Measurements from ENCODE around the gene NODAL.

NODAL gene

DNA sequence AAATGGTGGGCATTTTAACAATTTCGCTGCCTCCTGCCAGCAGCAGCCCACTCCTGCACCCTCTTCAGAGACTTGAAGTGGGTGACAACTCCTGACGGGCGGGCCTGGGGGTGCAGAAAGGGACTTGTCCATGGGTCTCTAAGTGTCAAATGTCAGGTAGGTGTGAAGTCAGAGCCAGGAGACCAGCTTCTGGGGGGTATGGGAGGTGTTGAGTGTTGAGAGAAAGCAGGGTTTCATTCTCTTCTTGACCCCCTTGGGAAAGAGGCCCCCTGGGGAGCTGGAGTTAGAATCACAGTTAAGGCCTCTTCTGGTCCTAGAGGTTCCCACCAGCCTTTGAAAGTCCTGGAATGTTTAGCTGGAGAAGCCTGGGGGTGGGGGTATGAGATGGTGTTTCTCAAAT lies 25.5 kb upstream of the NODAL start:
- intact Hi-C loops (cut with DNase I) = no loop called here
- no peak for DNase-seq

DNA sequence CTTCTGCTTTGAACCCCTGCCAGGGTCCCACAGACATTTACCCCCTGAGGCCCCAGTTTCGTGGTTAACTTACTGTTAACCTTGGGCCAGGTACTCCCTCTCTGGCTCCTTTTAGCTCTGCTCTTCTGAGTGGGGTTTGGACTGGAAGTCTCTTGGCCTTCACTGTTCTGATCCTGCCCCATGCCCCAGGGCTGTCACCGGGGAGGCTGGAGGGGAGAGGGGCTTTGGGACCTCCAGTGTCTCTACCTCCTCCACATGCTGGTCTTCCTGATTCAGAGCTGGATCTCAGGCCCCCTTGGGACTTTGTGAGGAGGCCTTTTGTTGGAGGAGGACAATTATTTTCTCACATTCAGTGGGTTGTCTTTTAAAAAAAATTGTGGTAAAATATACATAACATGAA lies 24.4 kb upstream of the NODAL start:
- DNase-seq = peak in 1 of 10 donors; percentile 83
- intact Hi-C loops (cut with DNase I) = no loop called here

DNA sequence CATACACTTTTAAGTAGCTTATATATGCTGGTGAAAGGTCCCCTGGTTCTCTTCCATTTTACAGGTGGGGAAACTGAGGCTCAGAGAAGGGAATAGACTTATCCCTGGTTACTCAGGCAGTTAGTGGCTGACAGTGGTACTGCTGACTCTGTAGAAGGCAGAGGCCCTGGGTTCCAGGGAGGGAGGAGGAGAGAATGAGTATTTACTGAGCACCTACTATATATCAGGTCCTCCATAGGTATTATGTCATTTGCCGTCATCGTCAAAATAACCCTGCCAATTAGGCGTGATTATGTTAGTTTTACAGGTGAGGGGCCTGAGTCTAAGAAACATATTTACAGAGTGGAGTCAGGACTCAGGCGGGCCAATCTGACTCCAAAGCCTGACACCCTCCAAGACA lies 23.8 kb upstream of the NODAL start:
- peak in 1 of 10 donors; percentile 31 for DNase-seq
- intact Hi-C loops (cut with DNase I) = no loop called here

GRCh38 chr10:70462349-70462984 lies 21.0 kb upstream of the NODAL start:
- intact Hi-C loops (cut with DNase I) = loop anchor here (5.0 kb wide), 3 partner anchors 90 to 420 kb away; no protein-coding TSS in a partner anchor
- peak; percentile 49 to 94 (median 74) for DNase-seq

DNA sequence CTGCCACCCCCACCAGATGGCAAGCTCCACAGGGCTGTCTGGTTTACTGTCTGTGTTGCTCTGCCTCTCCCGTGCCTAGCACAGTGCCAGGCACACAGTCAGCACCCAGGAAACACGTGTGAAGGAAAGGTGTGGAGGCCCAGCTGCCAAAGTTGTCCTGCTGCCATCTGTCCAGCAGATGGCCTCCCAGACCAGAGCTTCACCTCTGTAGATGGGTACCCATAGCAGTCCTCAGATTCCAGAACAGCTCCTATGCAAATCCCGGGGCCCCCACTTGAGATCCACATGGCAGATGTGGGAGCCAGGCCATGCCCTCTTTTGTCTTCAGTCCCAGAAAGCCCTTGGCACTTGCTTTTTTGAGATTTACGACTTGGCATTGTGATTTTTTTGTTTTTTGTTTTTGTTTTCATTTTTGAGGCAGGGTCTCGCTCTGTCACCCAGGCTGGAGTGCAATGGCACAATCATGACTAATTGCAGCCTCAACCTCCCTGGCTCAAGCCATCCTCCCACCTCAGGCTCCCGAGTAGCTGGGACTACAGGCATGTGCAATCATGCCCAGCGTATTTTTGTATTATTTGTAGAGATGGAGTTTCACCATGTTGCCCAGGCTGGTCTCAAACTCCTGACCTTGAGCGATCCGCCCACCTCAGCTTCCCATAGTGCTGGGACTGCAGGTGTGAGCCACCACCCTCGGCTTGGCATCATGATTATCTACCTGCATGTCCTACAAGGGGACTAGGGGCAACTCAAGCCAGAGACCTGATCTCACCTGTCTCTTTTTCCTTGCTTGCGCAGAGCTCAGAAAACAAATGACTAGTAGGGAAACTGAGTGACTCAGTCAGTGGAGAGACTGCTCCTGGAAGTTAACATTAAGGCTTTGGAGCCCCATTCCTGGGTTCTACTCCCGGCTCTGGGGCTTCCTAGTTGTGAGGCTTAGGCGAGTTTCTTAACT lies 20.2 kb upstream of the NODAL start:
- intact Hi-C loops (cut with DNase I) = loop anchor here (5.0 kb wide), 3 partner anchors 91 to 421 kb away; no protein-coding TSS in a partner anchor
- DNase-seq = peak in 8 of 10 donors; percentile 22 to 92 (median 58)

DNA sequence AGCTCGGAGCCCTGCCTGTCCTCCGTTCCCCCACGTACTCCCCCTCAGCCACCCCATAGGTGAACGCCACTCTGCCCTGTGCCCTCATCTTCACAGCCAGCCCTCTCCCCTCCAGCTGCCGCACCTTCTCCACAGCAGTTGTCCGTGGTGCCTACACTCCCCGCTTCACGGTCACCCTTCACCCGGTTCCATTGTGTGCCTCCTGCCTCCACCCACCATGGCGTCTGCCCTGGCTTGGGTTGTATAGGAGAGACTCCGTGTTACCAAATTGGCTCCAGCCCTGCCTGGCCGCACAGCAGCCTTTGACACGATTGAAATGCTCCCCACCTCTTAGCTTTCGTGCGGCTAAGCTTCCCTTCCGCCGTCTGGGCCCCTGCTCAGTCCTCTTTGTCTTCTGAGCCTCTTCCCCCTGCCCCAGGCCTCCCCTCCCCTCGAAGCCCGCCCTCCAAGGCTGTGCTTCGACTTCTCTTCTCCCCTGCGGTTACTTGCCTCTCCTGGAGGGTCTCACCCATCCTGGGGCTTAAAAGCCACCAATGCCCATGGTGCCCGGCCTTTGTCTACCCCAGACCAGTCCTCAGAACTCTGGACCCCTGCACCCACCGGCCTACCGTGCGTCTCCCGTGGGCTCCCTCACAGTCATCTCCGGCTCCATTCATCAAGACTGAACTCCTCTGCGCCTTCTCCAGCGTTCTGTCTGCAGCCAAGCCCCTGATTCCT lies 18.5 kb upstream of the NODAL start:
- intact Hi-C loops (cut with DNase I) = loop anchor here (5.0 kb wide), 3 partner anchors 92 to 422 kb away; no protein-coding TSS in a partner anchor

GRCh38 chr10:70459061-70459773 lies 17.7 kb upstream of the NODAL start:
- no peak for DNase-seq
- intact Hi-C loops (cut with DNase I) = no loop called here

More for the DNA sequence above, 18.5 kb upstream of the NODAL start:
- DNase-seq = peak in 1 of 10 donors; percentile 63

GRCh38 chr10:70458329-70459060 lies 17.0 kb upstream of the NODAL start:
- peak in 9 of 10 donors; percentile 18 to 94 (median 53) for DNase-seq
- intact Hi-C loops (cut with DNase I) = no loop called here

- intact Hi-C loops (cut with DNase I) = no loop called here
- DNase-seq = no peak
These were observed 16.4 kb upstream of the NODAL start for GRCh38 chr10:70457759-70458305.

DNA sequence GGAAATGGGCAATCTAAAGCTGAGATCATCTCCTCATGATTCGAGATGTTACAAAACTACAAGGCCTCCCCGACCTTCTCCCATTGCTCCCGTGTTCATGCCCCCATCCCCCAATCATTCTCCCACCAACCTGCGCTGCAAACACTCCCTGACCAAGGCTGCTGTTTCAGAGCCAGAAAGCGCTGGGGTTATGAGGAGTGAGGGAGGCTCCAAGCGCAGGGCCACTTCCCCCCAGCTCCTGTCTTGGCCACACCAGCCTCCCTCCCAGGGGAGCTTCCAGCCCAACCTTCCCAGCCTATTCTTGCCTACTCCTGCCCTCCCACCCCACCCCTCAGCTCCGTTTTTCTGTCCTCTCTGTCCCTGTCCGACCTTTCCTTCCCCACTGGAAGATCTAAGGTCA lies 14.7 kb upstream of the NODAL start:
- intact Hi-C loops (cut with DNase I) = no loop called here
- DNase-seq = no peak

DNA sequence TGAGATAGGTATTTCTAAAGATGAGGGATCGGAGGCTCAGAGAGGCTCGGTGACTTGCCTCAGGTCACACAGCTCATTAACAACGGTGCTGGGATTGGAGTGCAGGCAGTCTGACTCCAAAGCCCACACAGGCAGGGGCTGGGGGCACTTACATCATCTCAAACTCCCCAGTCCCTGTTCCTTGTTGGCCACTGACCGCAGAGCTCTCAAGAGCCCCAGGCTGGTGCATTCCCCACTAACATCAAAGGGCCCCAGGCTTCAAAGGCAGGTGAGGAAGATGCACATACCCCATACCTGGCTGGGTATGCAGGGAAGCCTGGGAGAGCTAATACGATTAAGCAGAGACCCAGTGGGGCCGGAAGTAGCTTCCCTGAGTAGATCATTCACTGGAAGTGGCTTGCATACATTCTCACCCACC lies 13.7 kb upstream of the NODAL start:
- intact Hi-C loops (cut with DNase I) = no loop called here
- no peak for DNase-seq

DNA sequence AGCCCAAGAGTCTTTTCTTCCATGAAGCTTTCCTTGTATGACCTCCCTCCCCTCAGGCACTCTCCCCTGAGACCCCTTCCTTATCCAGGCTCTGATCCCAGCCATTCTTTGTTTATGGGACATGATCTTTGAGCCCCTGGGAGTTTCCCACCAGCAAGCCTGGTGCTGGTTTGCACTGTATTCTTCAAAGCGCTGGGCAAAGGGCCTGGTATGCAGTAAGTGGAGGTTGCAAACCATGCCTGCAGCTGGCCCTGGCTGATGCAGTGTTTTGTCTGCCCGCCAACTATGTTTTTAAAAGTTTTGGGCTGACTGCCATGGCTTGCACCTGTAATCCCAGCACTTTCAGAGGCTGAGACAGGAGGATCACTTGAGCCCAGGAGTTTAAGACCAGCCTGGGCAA lies 6.8 kb upstream of the NODAL start:
- peak in 1 of 10 donors; percentile 49 for DNase-seq

GRCh38 chr10:70445718-70446657 lies 4.5 kb upstream of the NODAL start:
- intact Hi-C loops (cut with DNase I) = no loop called here
- no peak for DNase-seq

More for the DNA sequence above, 6.8 kb upstream of the NODAL start:
- intact Hi-C loops (cut with DNase I) = no loop called here

GRCh38 chr10:70444744-70445143 lies 3.3 kb upstream of the NODAL start:
- no peak for DNase-seq
- intact Hi-C loops (cut with DNase I) = no loop called here

GRCh38 chr10:70442332-70442988 lies 979 bp upstream of the NODAL start:
- intact Hi-C loops (cut with DNase I) = no loop called here
- no peak for DNase-seq

DNA sequence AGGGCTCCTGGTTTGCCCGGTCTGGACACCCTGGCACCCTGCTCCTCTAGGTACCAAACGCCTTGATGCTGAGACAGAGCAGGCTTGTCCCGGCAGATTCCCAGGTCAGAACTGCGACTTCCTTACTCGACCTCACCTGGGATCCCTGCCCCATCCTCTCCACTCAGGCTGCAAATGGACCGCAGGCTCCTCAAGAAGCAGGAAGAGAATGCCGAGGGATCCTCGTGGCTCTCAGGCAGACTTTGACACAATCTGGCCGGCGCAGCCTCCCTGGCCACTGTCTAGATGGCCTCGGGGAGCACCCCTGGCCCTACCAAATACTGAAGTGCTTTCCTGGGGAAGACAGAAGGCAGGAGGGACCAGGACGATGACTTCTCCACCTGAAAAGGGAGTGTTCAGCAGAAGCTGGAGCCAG lies 421 bp upstream of the NODAL start:
- no peak for DNase-seq

More for the DNA sequence above, 421 bp upstream of the NODAL start:
- intact Hi-C loops (cut with DNase I) = no loop called here

All from posterior cingulate gyrus (tissue), 11 donors.